ENCODE measurements around the gene ALS2CL.
A peak's percentile ranks its signal among the peaks of the same experiment; 100 is the strongest.

ALS2CL gene

DNA sequence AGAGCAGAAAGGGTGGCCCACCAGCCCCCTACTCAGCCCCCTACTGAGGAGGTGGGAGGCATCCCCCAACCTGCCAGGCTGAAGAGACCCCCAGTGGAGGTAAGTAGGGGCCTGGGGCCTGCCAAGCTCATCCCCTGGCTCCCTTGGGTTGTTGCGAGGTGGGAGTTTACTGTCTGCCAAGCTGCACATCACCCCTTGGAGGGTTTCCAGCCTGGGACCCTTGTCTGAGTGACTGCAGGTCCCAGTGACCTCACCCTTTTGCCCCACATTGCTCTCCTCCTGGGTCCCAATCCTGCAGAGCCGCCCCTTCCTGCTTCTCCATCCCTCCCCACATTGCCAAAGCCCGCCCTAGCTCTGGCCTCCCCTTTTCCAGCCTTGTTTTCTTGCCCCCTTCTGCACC, 1.0 kb upstream of the ALS2CL start:
- Histone ChIP-seq H3K27me3 (ENCODE audit: control insufficient read depth, insufficient read depth, low read length) (no peaks in the 10 kb centered on the region), H3K27ac (ENCODE audit: low read depth, low read length) (no peak overlapping the region), H3K36me3 (ENCODE audit: control insufficient read depth, insufficient read depth, low read length) (no peaks in the 10 kb centered on the region), H3K4me3 (ENCODE audit: low read length) (no peak overlapping the region), H3K9ac (ENCODE audit: low read length) (no peak overlapping the region), H3K4me1 (ENCODE audit: control insufficient read depth, insufficient read depth, low read length) (peaks cover 18% of the 10 kb centered on the region)

DNA sequence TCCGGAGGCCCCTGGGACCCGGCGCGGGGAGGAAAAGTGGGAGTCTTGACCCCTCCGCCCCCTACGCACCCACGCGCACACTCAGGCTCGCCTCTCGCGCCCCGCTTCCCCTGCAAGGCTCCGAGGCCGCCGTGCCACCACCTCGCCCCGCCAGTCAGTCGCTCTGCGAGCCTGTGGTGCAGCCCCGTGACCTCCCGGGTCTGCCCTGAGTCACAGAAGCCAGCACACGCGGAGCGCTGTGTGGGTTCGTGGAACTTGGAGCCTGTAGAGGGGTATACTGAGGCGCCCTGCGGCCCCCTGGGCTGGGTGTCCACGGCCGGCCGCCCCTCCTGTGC, 380 bp upstream of the ALS2CL start:
- H3K36me3 ChIP-seq (ENCODE audit: control insufficient read depth, insufficient read depth, low read length) = no peaks in the 10 kb centered on the region
- H3K4me1 ChIP-seq (ENCODE audit: control insufficient read depth, insufficient read depth, low read length) = peaks cover 18% of the 10 kb centered on the region
- no peak overlapping the region for H3K27ac ChIP-seq (ENCODE audit: low read depth, low read length)
- no peak overlapping the region for H3K9ac ChIP-seq (ENCODE audit: low read length)
- H3K27me3 ChIP-seq (ENCODE audit: control insufficient read depth, insufficient read depth, low read length) = no peaks in the 10 kb centered on the region
- H3K4me3 ChIP-seq (ENCODE audit: low read length) = peak overlapping the region; percentile 67

DNA sequence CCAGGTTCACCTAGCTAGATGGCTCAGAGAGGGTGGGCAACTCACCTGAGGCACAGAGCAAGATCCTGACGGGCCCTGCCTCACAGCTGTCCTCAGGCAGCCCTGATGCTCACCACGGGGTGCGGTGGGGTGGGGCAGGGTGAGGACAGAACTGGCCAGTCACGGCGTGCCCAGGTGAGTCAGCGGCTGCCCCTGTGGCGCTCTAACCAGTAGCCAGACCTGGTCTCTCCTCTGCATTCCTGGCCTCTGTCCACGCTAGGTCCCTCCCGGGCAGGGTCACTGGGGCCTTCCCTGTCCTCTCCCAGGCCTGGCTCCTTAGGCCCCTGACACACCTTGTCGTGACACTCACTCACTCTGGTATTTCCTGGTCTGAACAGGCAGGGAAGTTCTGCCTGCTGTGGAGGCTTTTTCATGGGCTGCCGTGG, 901 bp downstream of the ALS2CL start:
- H3K4me1 ChIP-seq (ENCODE audit: control insufficient read depth, insufficient read depth, low read length) = peaks cover 18% of the 10 kb centered on the region
- peak overlapping the region; percentile 76 for H3K9ac ChIP-seq (ENCODE audit: low read length)
- H3K27me3 ChIP-seq (ENCODE audit: control insufficient read depth, insufficient read depth, low read length) = no peaks in the 10 kb centered on the region
- H3K27ac ChIP-seq (ENCODE audit: low read depth, low read length) = no peak overlapping the region
- peak overlapping the region; percentile 84 for H3K4me3 ChIP-seq (ENCODE audit: low read length)
- H3K36me3 ChIP-seq (ENCODE audit: control insufficient read depth, insufficient read depth, low read length) = peaks cover under 1% of the 10 kb centered on the region

DNA sequence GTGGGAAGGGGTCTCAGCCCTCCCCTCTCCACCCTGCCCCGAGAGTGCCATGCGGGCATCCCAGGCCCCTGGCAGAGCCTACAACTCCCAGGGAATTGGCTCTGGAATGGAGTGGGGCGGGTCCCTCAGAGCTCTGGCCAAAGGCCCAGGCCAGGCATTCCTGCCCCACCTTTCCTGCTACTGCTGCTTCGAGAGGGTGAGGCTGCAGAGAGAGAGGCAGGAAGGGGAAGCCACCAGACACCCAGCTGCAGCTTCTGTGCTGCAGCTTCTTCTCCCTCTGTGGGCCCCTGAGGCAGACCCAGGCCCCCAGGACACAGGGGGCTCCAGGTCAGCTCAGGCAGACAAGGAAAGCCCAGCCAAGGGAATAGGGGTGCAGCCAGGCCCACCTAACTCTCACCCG, 2.7 kb downstream of the ALS2CL start:
- Histone ChIP-seq H3K27ac (ENCODE audit: low read depth, low read length) (no peak overlapping the region), H3K9ac (ENCODE audit: low read length) (no peak overlapping the region), H3K36me3 (ENCODE audit: control insufficient read depth, insufficient read depth, low read length) (peaks cover 2% of the 10 kb centered on the region), H3K27me3 (ENCODE audit: control insufficient read depth, insufficient read depth, low read length) (no peaks in the 10 kb centered on the region), H3K4me1 (ENCODE audit: control insufficient read depth, insufficient read depth, low read length) (peaks cover 7% of the 10 kb centered on the region), H3K4me3 (ENCODE audit: low read length) (no peak overlapping the region)

DNA sequence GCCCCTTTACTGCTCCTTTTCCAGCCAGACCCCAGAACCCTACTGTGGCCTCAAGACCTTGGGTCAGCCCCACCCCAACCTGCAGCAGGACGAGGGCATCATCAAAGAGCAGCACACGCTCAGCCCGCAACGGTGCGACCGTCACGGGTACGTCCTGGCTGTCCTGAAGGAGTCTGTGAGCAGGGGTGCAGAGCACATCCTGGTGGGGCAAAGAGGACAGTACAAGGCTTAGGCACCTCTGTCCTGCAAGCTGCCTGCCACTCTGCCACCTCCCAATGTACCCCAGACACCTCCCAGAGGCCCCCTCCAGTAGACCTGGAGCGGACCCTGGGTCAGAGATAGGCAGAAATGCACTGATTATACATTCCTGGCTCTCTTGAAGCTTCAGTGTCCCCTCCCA, 8.0 kb downstream of the ALS2CL start:
- H3K27me3 ChIP-seq (ENCODE audit: control insufficient read depth, insufficient read depth, low read length) = no peaks in the 10 kb centered on the region
- no peak overlapping the region for H3K4me3 ChIP-seq (ENCODE audit: low read length)
- H3K9ac ChIP-seq (ENCODE audit: low read length) = no peak overlapping the region
- H3K4me1 ChIP-seq (ENCODE audit: control insufficient read depth, insufficient read depth, low read length) = no peaks in the 10 kb centered on the region
- H3K27ac ChIP-seq (ENCODE audit: low read depth, low read length) = no peak overlapping the region
- H3K36me3 ChIP-seq (ENCODE audit: control insufficient read depth, insufficient read depth, low read length) = peaks cover 2% of the 10 kb centered on the region

DNA sequence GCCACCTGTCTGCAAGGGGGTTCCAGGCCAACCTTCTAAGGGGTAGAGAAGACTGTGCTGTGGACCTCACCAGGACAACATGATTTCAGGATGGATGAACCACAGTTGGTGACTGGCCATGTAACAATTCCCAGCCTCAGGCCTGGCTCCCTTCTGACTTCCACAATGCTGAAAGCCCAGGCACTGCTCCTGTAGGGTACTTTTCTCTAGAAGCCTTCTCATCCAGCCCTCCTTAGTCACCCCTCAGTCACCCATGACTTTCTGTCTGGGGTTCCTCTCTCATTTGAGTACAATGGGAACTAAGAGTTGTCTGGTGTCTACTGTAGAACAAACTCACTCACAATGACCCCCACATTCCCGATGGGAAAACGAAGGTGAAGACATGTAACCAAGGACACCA, 8.6 kb downstream of the ALS2CL start:
- no peaks in the 10 kb centered on the region for H3K27me3 ChIP-seq (ENCODE audit: control insufficient read depth, insufficient read depth, low read length)
- no peak overlapping the region for H3K4me3 ChIP-seq (ENCODE audit: low read length)
- H3K27ac ChIP-seq (ENCODE audit: low read depth, low read length) = no peak overlapping the region
- no peaks in the 10 kb centered on the region for H3K4me1 ChIP-seq (ENCODE audit: control insufficient read depth, insufficient read depth, low read length)
- peaks cover 2% of the 10 kb centered on the region for H3K36me3 ChIP-seq (ENCODE audit: control insufficient read depth, insufficient read depth, low read length)
- H3K9ac ChIP-seq (ENCODE audit: low read length) = no peak overlapping the region

DNA sequence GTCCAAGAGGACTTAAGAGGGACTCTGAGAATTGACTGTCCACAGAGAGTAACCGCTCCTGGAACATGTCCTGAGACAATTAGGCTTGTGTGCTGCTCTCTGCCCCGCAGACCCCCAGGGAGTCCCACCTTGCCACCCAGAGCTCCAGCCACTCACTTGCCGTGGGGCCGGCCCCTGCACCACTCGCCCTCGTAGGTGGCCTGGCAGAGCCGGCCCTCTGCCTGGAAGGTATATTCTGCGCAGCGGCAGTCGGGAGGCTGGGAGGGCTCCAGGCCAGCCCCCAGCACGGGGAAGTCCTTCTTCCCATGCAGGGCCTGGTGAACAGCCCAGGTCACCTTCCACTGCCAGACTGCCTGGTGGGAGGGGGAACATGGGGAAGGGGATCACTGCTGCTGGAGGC, 10.5 kb downstream of the ALS2CL start:
- Histone ChIP-seq H3K9ac (ENCODE audit: low read length) (no peak overlapping the region), H3K4me1 (ENCODE audit: control insufficient read depth, insufficient read depth, low read length) (no peaks in the 10 kb centered on the region), H3K36me3 (ENCODE audit: control insufficient read depth, insufficient read depth, low read length) (peaks cover 2% of the 10 kb centered on the region), H3K27ac (ENCODE audit: low read depth, low read length) (no peak overlapping the region), H3K4me3 (ENCODE audit: low read length) (no peak overlapping the region), H3K27me3 (ENCODE audit: control insufficient read depth, insufficient read depth, low read length) (no peaks in the 10 kb centered on the region)

DNA sequence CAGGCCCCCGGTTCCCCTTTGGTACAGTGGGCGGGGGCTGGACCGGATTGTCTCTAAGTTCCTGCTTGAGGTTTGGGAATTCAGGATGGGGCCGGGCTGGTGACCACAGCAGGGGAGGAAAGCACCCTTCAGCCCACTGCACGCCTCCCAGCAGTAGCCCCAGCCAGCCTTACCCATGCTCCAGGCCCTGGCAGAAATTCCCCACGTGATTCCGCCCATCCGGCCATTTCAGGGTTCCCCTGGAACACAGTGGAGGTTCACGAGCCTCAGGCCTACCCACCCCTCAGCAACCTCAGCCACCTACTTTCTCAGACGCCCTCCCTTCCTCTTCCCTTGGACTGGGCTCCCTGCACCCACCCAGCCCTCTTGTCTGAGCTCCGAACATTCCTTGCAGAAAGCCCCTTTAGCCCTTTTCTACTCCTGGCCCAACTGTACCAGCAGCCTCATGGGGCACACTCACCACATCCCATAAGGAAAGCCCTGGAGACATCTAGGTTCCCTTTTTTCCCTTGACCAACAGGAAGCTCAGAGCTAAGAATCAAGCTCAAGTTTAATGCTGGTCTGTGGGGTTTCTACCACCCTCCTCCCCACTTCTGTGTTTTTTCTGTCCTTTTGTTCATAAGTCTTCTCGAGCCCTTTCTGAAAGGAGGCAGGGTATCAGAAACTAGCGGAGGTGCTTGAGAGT, 11.5 kb downstream of the ALS2CL start:
- Histone ChIP-seq H3K9ac (ENCODE audit: low read length) (no peak overlapping the region), H3K36me3 (ENCODE audit: control insufficient read depth, insufficient read depth, low read length) (no peaks in the 10 kb centered on the region), H3K4me1 (ENCODE audit: control insufficient read depth, insufficient read depth, low read length) (no peaks in the 10 kb centered on the region), H3K27ac (ENCODE audit: low read depth, low read length) (no peak overlapping the region), H3K27me3 (ENCODE audit: control insufficient read depth, insufficient read depth, low read length) (no peaks in the 10 kb centered on the region), H3K4me3 (ENCODE audit: low read length) (no peak overlapping the region)

DNA sequence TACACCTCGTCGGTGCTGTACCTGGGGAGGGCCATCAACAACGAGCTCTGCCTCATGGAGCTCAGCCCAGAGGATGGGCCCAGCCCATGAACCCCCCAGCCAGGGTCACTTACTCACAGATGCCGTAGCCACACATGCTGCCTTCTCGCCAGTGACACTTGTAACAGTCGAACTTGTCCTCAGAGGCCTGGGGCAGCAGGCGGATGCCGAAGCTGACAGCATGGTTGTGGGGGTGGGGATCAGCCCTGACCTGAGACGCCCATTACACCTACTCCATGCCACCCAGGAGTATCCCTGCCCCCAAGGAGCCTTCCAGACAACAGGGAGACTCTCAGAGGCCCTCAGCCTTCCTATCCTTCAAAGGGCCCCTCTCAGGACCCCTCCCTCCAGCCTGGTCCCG, 12.1 kb downstream of the ALS2CL start:
- Histone ChIP-seq H3K27ac (ENCODE audit: low read depth, low read length) (no peak overlapping the region), H3K4me1 (ENCODE audit: control insufficient read depth, insufficient read depth, low read length) (no peaks in the 10 kb centered on the region), H3K9ac (ENCODE audit: low read length) (no peak overlapping the region), H3K4me3 (ENCODE audit: low read length) (no peak overlapping the region), H3K27me3 (ENCODE audit: control insufficient read depth, insufficient read depth, low read length) (no peaks in the 10 kb centered on the region), H3K36me3 (ENCODE audit: control insufficient read depth, insufficient read depth, low read length) (no peaks in the 10 kb centered on the region)

DNA sequence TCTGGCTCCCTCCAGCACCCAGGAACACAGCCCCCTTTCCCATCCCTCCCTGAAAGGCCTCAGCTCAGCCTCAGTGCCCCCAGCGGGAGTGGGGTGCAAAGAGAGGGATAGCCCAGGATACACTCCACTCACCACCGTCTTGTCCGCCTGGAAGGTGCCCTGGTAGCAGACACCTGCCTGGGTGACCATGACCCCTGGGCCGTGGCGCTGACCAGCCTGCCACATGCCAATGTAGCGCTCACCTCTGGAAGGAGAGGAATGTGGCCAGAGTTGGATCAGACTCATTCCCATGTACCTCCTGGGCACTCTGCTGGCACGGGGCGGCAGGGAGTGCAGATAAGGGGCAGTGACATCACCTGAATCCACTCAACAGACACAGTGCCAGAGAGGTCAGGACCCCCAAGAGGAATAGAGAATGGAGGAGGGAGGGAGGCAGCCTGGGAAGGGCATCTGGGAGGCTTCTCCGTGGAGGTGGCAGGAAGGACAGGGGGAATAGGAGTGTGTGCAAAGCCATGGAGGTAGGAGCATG, 13.1 kb downstream of the ALS2CL start:
- Histone ChIP-seq H3K27ac (ENCODE audit: low read depth, low read length) (no peak overlapping the region), H3K9ac (ENCODE audit: low read length) (no peak overlapping the region), H3K27me3 (ENCODE audit: control insufficient read depth, insufficient read depth, low read length) (no peaks in the 10 kb centered on the region), H3K4me1 (ENCODE audit: control insufficient read depth, insufficient read depth, low read length) (no peaks in the 10 kb centered on the region), H3K36me3 (ENCODE audit: control insufficient read depth, insufficient read depth, low read length) (no peaks in the 10 kb centered on the region), H3K4me3 (ENCODE audit: low read length) (no peak overlapping the region)

DNA sequence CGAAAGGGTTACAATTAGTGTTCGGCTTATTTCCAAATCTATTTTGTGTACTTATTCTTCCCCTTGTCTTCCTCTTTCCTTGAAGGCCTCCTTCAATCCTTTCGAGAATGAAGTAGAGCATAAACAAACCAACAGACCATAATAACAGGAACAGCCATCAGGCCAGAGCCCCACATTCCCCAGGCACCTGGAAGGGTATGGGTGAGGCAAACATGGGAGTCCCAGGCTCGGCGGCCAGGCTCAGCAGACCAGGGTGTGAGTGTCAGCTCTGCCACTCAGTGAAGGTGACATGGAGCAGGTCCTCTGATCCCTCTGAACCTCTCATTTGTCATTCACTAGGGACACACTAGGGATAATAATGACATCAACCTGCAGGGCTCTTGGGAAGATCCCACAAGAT, 13.8 kb downstream of the ALS2CL start:
- Histone ChIP-seq H3K36me3 (ENCODE audit: control insufficient read depth, insufficient read depth, low read length) (no peaks in the 10 kb centered on the region), H3K4me1 (ENCODE audit: control insufficient read depth, insufficient read depth, low read length) (no peaks in the 10 kb centered on the region), H3K27me3 (ENCODE audit: control insufficient read depth, insufficient read depth, low read length) (no peaks in the 10 kb centered on the region), H3K4me3 (ENCODE audit: low read length) (no peak overlapping the region), H3K9ac (ENCODE audit: low read length) (no peak overlapping the region), H3K27ac (ENCODE audit: low read depth, low read length) (no peak overlapping the region)

DNA sequence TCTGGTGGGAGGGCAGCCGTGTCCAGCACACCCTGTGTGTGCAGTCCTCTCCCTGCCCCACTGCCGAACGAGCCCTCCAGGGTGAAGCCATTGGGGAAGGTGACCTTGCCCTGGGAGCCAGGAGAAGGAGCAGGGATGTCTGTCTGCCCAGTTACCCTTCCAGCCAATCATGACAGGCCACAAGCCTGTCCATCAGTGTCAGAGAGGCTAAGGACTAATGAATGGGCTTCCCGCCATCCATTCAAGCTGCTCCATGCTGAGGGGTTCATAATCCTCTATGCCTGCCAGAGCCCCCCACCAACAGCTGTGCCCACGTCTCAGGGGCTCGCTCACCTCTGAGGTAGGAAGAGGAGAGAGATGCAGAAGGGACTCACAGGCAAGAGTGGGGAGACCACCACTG, 15.2 kb downstream of the ALS2CL start:
- H3K36me3 ChIP-seq (ENCODE audit: control insufficient read depth, insufficient read depth, low read length) = no peaks in the 10 kb centered on the region
- H3K4me1 ChIP-seq (ENCODE audit: control insufficient read depth, insufficient read depth, low read length) = no peaks in the 10 kb centered on the region
- H3K27me3 ChIP-seq (ENCODE audit: control insufficient read depth, insufficient read depth, low read length) = no peaks in the 10 kb centered on the region
- H3K4me3 ChIP-seq (ENCODE audit: low read length) = no peak overlapping the region
- H3K9ac ChIP-seq (ENCODE audit: low read length) = no peak overlapping the region
- no peak overlapping the region for H3K27ac ChIP-seq (ENCODE audit: low read depth, low read length)

DNA sequence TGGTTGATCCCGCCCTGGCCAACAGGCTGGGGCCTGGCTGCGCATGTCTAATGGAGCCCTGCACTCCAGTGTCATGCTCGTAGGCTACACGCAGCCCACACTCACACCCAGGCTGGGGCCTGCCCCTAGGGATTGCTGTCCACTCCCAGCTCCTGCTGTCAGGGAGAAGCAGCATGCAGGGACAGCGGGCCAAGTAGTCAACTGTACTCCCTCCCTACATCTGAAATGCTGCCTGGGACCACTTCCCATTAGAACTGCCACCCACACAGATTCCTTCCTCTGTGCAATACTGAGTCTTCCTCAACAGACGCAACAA, 16.1 kb downstream of the ALS2CL start:
- Histone ChIP-seq H3K27ac (ENCODE audit: low read depth, low read length) (no peak overlapping the region), H3K9ac (ENCODE audit: low read length) (no peak overlapping the region), H3K4me3 (ENCODE audit: low read length) (no peak overlapping the region), H3K27me3 (ENCODE audit: control insufficient read depth, insufficient read depth, low read length) (no peaks in the 10 kb centered on the region), H3K4me1 (ENCODE audit: control insufficient read depth, insufficient read depth, low read length) (no peaks in the 10 kb centered on the region), H3K36me3 (ENCODE audit: control insufficient read depth, insufficient read depth, low read length) (no peaks in the 10 kb centered on the region)

Measured in rectal smooth muscle tissue (tissue), 1 donor.